DMS 273 treated with DMSO at 0.1 percent for 48 hours (cell line): ENCODE data around the gene GCKR.
"Not testable (repeated sequence)": the region's sequence is repeated elsewhere in the genome, so short reads cannot be mapped to it uniquely, and the experiment has no call there.

Experiments used
- DNase-seq: peaks from one replicate; lab custom pipeline; 2025; lab: John Stamatoyannopoulos, UW

GCKR gene

DNA sequence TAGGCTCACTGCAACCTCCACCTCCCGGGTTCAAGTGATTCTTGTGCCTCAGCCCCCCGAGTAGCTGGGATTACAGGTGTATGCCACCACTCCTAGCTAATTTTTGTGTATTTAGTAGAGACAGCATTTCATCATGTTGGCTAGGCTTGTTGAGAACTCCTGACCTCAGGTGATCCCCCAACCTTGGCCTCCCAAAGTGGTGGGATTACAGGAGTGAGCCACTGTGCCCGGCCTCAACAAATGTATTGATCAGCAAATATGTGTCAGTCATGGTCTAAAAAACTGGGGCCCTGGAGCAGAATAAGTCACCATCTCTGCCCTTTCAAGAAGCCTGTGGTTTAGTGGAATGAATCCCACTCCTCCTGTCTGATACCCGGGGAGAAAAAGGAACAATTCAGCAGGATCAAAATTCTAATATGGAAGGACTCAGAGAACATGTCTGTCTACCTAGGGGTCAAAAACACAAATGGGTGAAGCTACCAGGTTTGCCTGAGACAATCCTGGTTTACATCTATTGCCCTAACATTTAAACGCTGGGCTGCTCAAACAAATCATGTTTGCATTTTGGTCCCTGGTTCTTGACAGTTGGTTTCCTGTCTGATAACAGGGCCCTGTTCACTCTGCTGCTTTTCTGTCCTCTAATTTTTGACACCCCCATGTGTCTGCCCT lies 21.6 kb downstream of the GCKR start:
- DNase-seq, result no peak

DNA sequence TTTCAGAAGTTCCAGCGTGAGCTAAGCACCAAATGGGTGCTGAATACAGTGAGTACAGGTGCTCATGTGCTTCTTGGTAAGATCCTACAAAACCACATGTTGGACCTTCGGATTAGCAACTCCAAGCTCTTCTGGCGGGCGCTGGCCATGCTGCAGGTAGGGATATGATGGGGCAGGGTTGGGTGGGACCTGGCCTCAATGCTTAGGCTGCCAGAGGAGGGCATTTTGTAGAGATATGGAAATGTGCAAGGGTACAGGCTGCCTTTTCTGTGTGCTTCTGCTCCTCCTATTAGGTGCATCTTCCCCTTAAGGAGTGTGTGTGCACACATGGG lies 22.1 kb downstream of the GCKR start:
- DNase-seq, result no peak

GRCh38 chr2:27520316-27520715 lies 23.7 kb downstream of the GCKR start:
- no peak for DNase-seq

GRCh38 chr2:27522400-27522945 lies 25.8 kb downstream of the GCKR start:
- no peak for DNase-seq

GRCh38 chr2:27527182-27527581 lies 30.5 kb downstream of the GCKR start:
- DNase-seq, result no peak

DNA sequence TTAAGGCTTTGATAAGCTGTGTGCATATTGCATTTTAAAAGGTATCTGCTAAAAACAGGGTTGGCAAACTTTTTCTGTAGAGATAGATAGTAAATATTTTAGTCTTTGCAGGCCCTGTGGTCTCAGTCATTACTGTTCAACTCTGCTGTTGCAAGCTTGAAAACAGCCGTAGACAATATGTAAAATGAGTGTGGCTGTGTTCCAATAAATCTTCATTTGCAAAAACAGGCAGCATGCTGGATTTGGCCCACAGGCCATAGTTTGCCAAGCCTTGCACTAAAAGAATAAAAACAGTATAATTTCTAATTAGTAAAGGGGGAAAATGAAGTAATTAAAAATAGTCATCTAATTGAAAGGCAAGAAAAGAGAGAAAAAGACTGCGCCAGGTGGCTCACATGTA lies 35.3 kb downstream of the GCKR start:
- DNase-seq, result no peak

- no peak for DNase-seq
Measured at GRCh38 chr2:27537287-27537686, 40.6 kb downstream of the GCKR start.

DNA sequence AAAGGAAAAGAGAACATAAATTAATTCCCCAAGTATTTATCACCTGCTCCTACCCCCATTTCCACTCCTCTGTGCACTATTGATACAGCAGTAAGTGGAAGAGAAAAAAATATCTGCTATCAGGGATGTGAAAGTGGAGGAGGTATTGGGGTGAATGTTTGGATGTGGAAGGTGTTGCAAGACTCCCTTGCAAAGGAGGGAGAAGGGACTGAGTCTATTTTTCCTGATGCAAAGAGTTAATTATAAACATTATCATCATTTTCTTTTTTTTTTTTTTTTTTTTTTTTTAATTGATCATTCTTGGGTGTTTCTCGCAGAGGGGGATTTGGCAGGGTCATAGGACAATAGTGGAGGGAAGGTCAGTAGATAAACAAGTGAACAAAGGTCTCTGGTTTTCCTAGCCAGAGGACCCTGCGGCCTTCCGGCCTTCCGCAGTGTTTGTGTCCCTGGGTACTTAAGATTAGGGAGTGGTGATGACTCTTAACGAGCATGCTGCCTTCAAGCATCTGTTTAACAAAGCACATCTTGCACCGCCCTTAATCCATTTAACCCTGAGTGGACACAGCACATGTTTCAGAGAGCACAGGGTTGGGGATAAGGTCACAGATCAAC lies 42.3 kb downstream of the GCKR start:
- not testable (repeated sequence) for DNase-seq

- DNase-seq, result not testable (repeated sequence)
Measured at GRCh38 chr2:27539649-27540048, 43.0 kb downstream of the GCKR start.

DNA sequence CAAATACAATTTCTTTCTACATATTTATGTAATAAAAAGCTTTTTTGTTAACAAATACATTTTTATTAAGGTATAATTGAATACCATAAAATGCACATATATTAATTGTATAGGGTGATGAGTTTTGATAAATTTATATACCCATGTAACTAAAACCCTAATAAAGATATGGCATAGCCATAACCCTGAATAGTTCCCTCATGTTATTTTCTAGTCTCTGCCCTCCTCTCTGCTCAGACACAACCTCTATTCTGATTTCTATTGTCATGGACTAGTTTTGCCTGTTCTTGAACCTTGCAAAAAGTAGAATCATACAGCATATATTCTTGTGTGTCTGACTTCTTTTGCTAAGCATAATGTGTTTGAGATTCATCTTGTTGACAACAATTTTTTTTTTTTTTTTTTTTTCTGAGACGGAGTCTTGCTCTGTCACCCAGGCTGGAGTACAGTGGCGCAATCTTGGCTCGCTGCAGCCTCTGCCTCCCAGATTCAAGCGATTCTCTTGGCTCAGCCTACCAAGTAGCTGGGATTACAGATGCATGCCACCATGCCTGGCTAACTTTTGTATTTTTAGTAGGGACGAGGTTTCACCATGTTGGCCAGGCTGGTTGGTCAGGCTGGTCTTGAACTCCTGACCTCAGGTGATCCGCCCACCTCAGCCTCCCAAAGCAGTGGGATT lies 47.6 kb downstream of the GCKR start:
- no peak for DNase-seq

DNA sequence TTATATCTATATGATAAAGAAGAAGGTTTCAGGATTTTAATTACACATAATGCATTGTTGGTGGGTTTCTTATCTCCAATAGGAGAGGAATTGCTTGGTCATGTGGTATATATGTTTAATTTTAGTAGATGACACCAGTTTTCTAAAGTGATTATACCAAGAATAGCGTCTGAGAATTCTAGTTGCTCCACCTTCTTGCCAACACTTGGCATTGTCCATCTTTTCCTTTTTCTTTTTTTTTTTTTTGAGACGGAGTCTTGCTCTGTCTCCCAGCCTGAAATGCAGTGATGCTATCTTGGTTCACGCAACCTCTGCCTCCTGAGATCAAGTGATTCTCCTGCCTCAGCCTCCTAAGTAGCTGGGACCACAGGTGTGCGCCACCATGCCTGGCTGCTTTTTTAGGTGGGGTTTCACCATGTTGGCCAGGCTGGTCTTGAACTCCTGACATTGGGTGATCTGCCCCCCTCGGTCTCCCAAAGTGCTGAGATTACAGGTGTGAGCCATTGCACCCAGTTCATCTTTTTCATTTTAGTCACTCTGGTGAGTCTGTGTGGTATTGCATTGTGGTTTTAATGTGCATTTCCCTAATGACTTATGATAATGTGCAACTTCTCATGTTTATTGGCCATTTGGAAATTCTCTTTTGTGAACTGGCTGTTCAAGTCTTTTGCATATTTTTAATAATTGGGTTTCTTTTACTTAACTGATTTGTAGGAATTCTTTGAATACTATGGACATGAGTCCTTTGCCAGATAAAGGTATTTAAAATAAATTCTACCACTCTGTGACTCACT lies 48.9 kb downstream of the GCKR start:
- no peak for DNase-seq

- no peak for DNase-seq
Measured at GRCh38 chr2:27549303-27549702, 52.7 kb downstream of the GCKR start.

- DNase-seq, result no peak
Measured at GRCh38 chr2:27551514-27551913, 54.9 kb downstream of the GCKR start.

DNA sequence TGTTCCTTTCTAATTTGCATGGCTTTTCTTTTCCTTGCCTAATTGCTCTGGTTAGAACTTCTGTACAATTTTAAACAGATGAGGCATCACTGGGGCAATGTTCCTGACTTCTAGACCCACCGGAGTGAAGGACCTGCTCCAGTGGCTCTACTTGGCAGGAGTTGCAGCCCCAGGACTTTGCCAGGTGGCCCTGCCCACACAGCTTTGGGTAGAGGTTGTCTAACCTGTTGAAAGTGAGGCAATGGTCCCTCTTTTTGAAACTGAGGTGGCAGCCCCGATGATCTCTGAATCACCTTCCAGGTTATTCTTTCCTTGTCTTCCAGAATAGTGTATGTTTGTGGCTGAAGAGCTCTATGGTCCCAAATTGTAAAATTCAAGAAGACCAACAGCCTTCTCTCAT lies 56.3 kb downstream of the GCKR start:
- no peak for DNase-seq

GRCh38 chr2:27554451-27554850 lies 57.8 kb downstream of the GCKR start:
- DNase-seq, result not testable (repeated sequence)

GRCh38 chr2:27559228-27559627 lies 62.6 kb downstream of the GCKR start:
- DNase-seq, result no peak

GRCh38 chr2:27561060-27561459 lies 64.4 kb downstream of the GCKR start:
- DNase-seq, result no peak

DNA sequence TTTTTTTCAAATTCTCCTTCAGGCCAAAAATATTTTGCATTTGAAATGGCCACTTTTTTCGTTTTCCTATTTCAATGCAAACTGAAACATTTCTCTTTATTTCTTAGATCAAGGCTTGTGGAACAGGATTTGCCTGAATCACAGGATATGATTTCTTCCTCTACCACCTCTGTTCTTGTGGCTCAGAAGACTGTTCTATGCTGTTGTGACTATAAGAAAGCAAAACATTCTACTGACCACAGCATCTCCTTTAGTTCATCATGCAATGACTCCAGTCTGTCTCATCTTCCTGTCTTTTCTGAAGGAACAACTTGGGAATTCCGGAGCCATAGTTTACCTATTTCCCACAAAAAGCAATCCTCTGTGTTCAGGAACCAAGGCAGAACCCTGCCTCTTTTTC lies 70.0 kb downstream of the GCKR start:
- no peak for DNase-seq

DNA sequence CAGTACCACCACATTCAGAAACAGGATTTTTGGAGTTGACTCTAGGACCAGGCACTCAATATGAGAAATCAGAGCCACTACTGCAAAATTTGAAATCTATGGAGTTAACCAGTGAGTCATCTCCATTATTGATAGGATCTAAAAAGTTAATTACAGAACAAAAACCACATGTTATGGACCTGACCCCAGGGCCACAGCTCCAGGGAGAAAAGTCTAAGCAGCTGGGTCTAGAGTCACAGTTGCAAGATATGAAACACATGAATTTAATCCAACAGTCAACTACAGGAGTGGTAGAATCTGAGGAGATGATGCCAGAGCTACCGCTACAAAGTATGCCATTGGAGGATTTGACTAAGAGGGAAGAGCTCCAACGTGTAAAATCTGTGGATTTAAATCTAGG lies 72.8 kb downstream of the GCKR start:
- no peak for DNase-seq

DNA sequence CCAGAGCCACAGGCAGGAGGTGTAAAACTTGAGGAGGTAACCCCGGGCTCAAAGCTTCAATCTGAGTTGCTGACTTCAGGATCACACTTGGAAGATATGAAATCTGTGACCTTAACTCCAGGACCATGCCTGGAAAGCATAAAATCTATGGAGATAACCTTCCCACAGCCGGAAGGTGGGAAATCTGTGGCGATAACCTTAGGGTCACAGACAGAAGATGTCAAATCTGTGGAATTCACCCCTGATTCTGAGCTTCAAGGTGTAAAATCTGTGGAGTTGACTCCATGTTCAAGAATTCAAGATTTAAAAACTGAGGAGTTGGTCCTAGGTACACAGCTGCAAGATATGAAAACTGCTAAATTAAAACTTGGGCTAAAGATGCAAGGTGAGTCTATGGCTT lies 74.6 kb downstream of the GCKR start:
- no peak for DNase-seq

GRCh38 chr2:27571681-27572080 lies 75.0 kb downstream of the GCKR start:
- no peak for DNase-seq

- DNase-seq, result no peak
Measured at GRCh38 chr2:27572439-27572838, 75.8 kb downstream of the GCKR start.

DNA sequence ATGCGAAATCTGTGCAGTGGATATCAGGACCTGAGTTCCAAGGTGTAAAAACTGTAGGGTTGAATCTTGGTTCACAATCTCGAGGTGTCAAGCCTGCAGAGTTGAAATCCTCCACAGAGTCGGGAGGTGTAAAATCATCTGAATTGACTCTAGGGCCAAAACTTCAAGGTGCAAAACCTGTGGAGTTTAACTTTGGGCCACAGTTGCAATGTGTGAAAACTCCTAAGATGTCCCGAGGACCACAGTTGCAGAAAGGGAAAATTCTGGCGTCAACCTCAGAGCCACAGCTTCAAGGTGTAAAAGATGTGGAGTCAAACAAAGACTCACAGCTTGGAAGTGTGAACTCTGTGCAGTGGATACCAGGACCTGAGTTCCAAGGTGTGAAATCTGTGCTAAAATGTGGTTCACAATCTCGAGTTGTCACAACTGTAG lies 76.4 kb downstream of the GCKR start:
- DNase-seq, result no peak
